HepG2 (cell line): ENCODE data around the gene NAP1L4.

Experiments used
- KDM4B ChIP-seq: sonication (generic); formaldehyde crosslinking; IDR thresholded peaks from 2 replicates; pipeline ENCODE4 v1.4.0; 2020; ENCODE audit warnings: missing genetic modification reagents
- SALL2 ChIP-seq: sonication (generic); formaldehyde crosslinking; IDR thresholded peaks from 2 replicates; pipeline ENCODE4 v1.8.1; 2023; ENCODE audit warnings: mild to moderate bottlenecking, missing genetic modification reagents, inconsistent platforms
- TF ChIP-seq, protein P1 (sequence below): sonication (generic); formaldehyde crosslinking; IDR thresholded peaks from 2 replicates; pipeline ENCODE4 v1.5.0; 2020; ENCODE audit warnings: mild to moderate bottlenecking, missing genetic modification reagents, moderate library complexity

DNA sequence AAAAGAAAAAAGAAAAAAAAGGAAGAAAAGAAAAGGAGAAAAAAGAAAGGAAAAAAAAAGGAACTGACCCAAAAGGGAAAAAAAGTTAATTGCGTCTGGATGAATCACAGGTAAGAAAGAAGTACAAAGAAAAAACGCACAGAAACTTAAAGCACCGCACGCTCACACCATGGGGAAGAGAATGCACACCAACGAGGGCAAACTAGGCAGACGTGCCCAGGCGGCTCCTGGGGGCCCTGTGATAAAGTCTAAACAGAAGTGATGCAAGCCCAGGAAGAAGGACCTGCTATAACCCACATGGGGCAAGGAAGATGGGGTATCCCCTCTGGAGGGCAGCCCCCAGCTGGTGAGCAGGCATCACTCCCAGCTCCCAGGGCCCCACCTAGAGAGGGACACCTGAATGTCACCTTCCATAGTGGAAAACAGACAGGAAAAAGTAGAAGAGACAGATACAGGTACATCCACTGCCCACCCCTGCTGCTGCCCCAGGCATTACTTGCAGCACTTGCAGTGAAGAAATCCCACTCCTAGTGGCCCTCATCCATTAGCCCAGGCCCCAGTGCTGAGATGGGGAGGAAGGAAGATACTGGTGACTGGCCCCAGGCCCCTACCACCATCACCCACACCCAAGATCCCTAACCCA, 28.9 kb downstream of the NAP1L4 start:
- TF ChIP-seq, protein P1, sequence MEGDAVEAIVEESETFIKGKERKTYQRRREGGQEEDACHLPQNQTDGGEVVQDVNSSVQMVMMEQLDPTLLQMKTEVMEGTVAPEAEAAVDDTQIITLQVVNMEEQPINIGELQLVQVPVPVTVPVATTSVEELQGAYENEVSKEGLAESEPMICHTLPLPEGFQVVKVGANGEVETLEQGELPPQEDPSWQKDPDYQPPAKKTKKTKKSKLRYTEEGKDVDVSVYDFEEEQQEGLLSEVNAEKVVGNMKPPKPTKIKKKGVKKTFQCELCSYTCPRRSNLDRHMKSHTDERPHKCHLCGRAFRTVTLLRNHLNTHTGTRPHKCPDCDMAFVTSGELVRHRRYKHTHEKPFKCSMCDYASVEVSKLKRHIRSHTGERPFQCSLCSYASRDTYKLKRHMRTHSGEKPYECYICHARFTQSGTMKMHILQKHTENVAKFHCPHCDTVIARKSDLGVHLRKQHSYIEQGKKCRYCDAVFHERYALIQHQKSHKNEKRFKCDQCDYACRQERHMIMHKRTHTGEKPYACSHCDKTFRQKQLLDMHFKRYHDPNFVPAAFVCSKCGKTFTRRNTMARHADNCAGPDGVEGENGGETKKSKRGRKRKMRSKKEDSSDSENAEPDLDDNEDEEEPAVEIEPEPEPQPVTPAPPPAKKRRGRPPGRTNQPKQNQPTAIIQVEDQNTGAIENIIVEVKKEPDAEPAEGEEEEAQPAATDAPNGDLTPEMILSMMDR (CRISPR knock-in tag) = no peak
- TF ChIP-seq KDM4B (no peak), SALL2 (CRISPR knock-in tag) (no peak)
